Inflammatory macrophage (primary cell): Measurements from ENCODE around the gene BHMT2.
A peak's percentile ranks its signal among the peaks of the same experiment; 100 is the strongest.

ENCODE experiments used
- DNase-seq, 2 donors: peaks; one replicate each; pipeline ENCODE4 v3.0.0-alpha.2; 2020 to 2022
- total RNA-seq, 18 experiments: gene quantifications; one replicate each; lab custom pipeline; 2026; ENCODE audit warnings: mixed read lengths in 6 of 18, inconsistent platforms in 2 of 18; lab: John Stamatoyannopoulos, UW

Gene BHMT2
- 0 to 0.16 (median 0.02) reads per million in 18 experiments for total RNA-seq

- DNase-seq: no peak
Observed at GRCh38 chr5:79069488-79070349, at the start of gene BHMT2, which contains the start of gene DMGDH. Gene BHMT2 (plus strand): TSS chr5:79069767. CDS start chr5:79069783, 16 bp downstream. Gene DMGDH (minus strand): TSS chr5:79069674. CDS start chr5:79069620, 54 bp downstream.

GRCh38 chr5:79020861-79021561 is 48.6 kb upstream of the BHMT2 start:
- peak; percentile 66 to 72 for DNase-seq

GRCh38 chr5:79021753-79022152 is 47.8 kb upstream of the BHMT2 start:
- no peak for DNase-seq

- no peak for DNase-seq
Observed at GRCh38 chr5:79022771-79023170, 46.8 kb upstream of the BHMT2 start.

- no peak for DNase-seq
Observed at GRCh38 chr5:79023348-79023747, 46.2 kb upstream of the BHMT2 start.

- DNase-seq: no peak
Observed at GRCh38 chr5:79023947-79024346, 45.6 kb upstream of the BHMT2 start.

GRCh38 chr5:79025054-79025472 is 44.5 kb upstream of the BHMT2 start:
- peak; percentile 57 to 64 for DNase-seq

GRCh38 chr5:79030663-79031484 is 38.7 kb upstream of the BHMT2 start:
- no peak for DNase-seq

GRCh38 chr5:79031485-79031867 is 38.1 kb upstream of the BHMT2 start:
- DNase-seq: no peak

- no peak for DNase-seq
Observed at GRCh38 chr5:79032031-79032695, 37.4 kb upstream of the BHMT2 start.

GRCh38 chr5:79032782-79033181 is 36.8 kb upstream of the BHMT2 start:
- no peak for DNase-seq

GRCh38 chr5:79035237-79035636 is 34.3 kb upstream of the BHMT2 start:
- no peak for DNase-seq

- DNase-seq: no peak
Observed at GRCh38 chr5:79036769-79037168, 32.8 kb upstream of the BHMT2 start.

GRCh38 chr5:79042188-79042587 is 27.4 kb upstream of the BHMT2 start:
- DNase-seq: no peak

GRCh38 chr5:79047199-79047598 is 22.4 kb upstream of the BHMT2 start:
- no peak for DNase-seq

GRCh38 chr5:79048437-79048836 is 21.1 kb upstream of the BHMT2 start:
- DNase-seq: no peak

- no peak for DNase-seq
Observed at GRCh38 chr5:79050498-79050897, 19.1 kb upstream of the BHMT2 start.

- DNase-seq: no peak
Observed at GRCh38 chr5:79053321-79053720, 16.2 kb upstream of the BHMT2 start.

GRCh38 chr5:79055017-79055416 is 14.6 kb upstream of the BHMT2 start:
- no peak for DNase-seq

- no peak for DNase-seq
Observed at GRCh38 chr5:79056847-79057246, 12.7 kb upstream of the BHMT2 start.

- no peak for DNase-seq
Observed at GRCh38 chr5:79059674-79060073, 9.9 kb upstream of the BHMT2 start.

GRCh38 chr5:79062436-79062835 is 7.1 kb upstream of the BHMT2 start:
- no peak for DNase-seq
